ENCODE measurements around the gene SPTB.

DNA sequence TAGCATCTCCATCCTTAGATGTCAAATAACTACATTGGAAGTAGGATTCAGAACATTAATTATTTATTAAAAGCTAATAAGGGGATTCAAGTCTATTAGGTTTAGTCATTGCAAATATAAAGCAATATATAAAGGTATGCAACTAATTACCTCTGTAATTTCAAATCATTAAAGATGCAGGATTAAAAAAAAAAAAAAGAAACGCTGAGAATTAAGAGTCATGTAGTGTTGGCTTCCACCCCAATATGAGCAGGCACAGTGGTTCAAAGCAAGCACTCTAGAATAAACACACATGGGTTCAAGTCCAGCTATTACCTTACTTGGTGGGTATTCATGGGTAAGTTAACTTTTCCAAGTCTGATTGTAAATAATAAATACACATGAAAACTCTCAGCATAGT lies 10.9 kb downstream of the SPTB start:
- TF ChIP-seq ARNT (IDR thresholded peaks at IDR 0.05) = no peak
- TF ChIP-seq SUZ12 (IDR thresholded peaks at IDR 0.05) = no peak
- TF ChIP-seq TARDBP (IDR thresholded peaks at IDR 0.05) = no peak
- no peak for TF ChIP-seq BHLHE40 (IDR thresholded peaks at IDR 0.05; ENCODE audit: borderline replicate concordance)
- TF ChIP-seq LEF1 (IDR thresholded peaks at IDR 0.05; ENCODE audit: borderline replicate concordance) = no peak
- no peak for TF ChIP-seq ZNF384 (IDR thresholded peaks at IDR 0.05)
- no peak for TF ChIP-seq SP1 (IDR thresholded peaks at IDR 0.05)
- no peak for TF ChIP-seq ELF4 (IDR thresholded peaks at IDR 0.05)
- TF ChIP-seq FOXA1 (IDR thresholded peaks at IDR 0.05) = no peak
- no peak for TF ChIP-seq FOXK2 (IDR thresholded peaks at IDR 0.05)
- TF ChIP-seq FOXM1 (IDR thresholded peaks at IDR 0.05; ENCODE audit: borderline replicate concordance) = no peak
- TF ChIP-seq CTBP1 (IDR thresholded peaks at IDR 0.05; ENCODE audit: borderline replicate concordance) = no peak
- no peak for TF ChIP-seq PKNOX1 (IDR thresholded peaks at IDR 0.05)
